ENCODE data around the gene HEATR5A. TPM values are rescaled to one million over a fixed set of nuclear protein-coding genes. Genes with fewer than 3 reads are reported as not detected.
A peak's percentile ranks its signal among the peaks of the same experiment; 100 is the strongest.

Gene HEATR5A
- total and polyA plus RNA-seq, 2 of the 13 experiments (the other 11 are each of a cell fraction or from before 2014, with no cell fraction given), result 36.4 to 105 TPM

GRCh38 chr14:31286456-31287293 is 133.7 kb downstream of the HEATR5A start (continued):
- TF ChIP-seq, protein P1, sequence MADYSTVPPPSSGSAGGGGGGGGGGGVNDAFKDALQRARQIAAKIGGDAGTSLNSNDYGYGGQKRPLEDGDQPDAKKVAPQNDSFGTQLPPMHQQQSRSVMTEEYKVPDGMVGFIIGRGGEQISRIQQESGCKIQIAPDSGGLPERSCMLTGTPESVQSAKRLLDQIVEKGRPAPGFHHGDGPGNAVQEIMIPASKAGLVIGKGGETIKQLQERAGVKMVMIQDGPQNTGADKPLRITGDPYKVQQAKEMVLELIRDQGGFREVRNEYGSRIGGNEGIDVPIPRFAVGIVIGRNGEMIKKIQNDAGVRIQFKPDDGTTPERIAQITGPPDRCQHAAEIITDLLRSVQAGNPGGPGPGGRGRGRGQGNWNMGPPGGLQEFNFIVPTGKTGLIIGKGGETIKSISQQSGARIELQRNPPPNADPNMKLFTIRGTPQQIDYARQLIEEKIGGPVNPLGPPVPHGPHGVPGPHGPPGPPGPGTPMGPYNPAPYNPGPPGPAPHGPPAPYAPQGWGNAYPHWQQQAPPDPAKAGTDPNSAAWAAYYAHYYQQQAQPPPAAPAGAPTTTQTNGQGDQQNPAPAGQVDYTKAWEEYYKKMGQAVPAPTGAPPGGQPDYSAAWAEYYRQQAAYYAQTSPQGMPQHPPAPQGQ (CRISPR knock-in tag; IDR thresholded peaks at IDR 0.05; ENCODE audit: borderline replicate concordance), result 0 out of 2 replicates have a peak, but pooled peaks have one; percentile 95
- TF ChIP-seq POGZ (CRISPR knock-in tag; IDR thresholded peaks at IDR 0.05) (peak; percentile 93), SOX5 (CRISPR knock-in tag; IDR thresholded peaks at IDR 0.05; ENCODE audit: borderline replicate concordance) (peak; percentile 71), PRMT3 (CRISPR knock-in tag; IDR thresholded peaks at IDR 0.05; ENCODE audit: borderline replicate concordance, low read depth) (peak; percentile 72; the same call in 1 of the 2 replicates), SIN3A (IDR thresholded peaks at IDR 0.05; ENCODE audit: borderline replicate concordance, low read depth, low read length) (no peak), POLR2AphosphoS5 (IDR thresholded peaks at IDR 0.05; ENCODE audit: low read depth, low read length) (no peak), ZNF12 (CRISPR knock-in tag; IDR thresholded peaks at IDR 0.05) (peak; percentile 56; the same call in 1 of the 2 replicates), ZNF614 (CRISPR knock-in tag; IDR thresholded peaks at IDR 0.05; ENCODE audit: borderline replicate concordance) (peak; percentile 81; the same call in 1 of the 2 replicates), POLR2G (IDR thresholded peaks at IDR 0.05; ENCODE audit: low read depth, low read length) (no peak), RAD21 (CRISPR knock-in tag; IDR thresholded peaks at IDR 0.05) (peak; percentile 92), ZNF569 (CRISPR knock-in tag; IDR thresholded peaks at IDR 0.05; ENCODE audit: borderline replicate concordance) (no peak), ZNF879 (CRISPR knock-in tag; IDR thresholded peaks at IDR 0.05) (peak; percentile 94; the same call in 1 of the 2 replicates), ZNF749 (CRISPR knock-in tag; IDR thresholded peaks at IDR 0.05; ENCODE audit: borderline replicate concordance) (no peak; the same call in 1 of the 2 replicates), PTBP1 (IDR thresholded peaks at IDR 0.05; ENCODE audit: low read depth, low read length, poor library complexity, severe bottlenecking) (peak; percentile 34), BHLHE40 (IDR thresholded peaks at IDR 0.05; ENCODE audit: low read length) (peak; percentile 63), ZNF773 (CRISPR knock-in tag; IDR thresholded peaks at IDR 0.05; ENCODE audit: borderline replicate concordance) (peak; percentile 28; the same call in 1 of the 2 replicates), NFRKB (IDR thresholded peaks at IDR 0.05) (no peak), ZNF460 (CRISPR knock-in tag; IDR thresholded peaks at IDR 0.05; ENCODE audit: borderline replicate concordance) (no peak)
- TF ChIP-seq, protein P2, sequence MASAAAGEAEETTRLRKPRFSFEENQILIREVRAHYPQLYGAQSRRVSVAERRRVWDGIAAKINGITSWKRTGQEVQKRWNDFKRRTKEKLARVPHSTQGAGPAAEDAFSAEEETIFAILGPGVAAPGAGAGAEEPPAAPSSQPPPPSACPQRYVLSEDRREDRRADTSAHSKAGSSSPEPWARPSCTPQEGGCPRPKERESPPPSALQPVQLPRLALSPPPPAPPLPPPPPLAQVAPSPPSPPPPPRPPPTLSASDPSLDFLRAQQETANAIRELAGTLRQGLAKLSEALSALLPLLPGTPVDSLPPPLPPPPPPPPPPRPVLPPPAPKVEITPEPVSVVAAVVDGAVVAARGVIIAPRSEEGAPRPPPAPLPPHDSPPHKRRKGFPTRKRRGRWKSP (CRISPR knock-in tag; IDR thresholded peaks at IDR 0.05), result peak; percentile 74; the same call in 1 of the 2 replicates
- TF ChIP-seq, protein P3, sequence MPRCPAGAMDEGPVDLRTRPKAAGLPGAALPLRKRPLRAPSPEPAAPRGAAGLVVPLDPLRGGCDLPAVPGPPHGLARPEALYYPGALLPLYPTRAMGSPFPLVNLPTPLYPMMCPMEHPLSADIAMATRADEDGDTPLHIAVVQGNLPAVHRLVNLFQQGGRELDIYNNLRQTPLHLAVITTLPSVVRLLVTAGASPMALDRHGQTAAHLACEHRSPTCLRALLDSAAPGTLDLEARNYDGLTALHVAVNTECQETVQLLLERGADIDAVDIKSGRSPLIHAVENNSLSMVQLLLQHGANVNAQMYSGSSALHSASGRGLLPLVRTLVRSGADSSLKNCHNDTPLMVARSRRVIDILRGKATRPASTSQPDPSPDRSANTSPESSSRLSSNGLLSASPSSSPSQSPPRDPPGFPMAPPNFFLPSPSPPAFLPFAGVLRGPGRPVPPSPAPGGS (CRISPR knock-in tag; IDR thresholded peaks at IDR 0.05), result peak; percentile 96
- TF ChIP-seq, protein P4, sequence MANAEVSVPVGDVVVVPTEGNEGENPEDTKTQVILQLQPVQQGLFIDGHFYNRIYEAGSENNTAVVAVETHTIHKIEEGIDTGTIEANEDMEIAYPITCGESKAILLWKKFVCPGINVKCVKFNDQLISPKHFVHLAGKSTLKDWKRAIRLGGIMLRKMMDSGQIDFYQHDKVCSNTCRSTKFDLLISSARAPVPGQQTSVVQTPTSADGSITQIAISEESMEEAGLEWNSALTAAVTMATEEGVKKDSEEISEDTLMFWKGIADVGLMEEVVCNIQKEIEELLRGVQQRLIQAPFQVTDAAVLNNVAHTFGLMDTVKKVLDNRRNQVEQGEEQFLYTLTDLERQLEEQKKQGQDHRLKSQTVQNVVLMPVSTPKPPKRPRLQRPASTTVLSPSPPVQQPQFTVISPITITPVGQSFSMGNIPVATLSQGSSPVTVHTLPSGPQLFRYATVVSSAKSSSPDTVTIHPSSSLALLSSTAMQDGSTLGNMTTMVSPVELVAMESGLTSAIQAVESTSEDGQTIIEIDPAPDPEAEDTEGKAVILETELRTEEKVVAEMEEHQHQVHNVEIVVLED (CRISPR knock-in tag; IDR thresholded peaks at IDR 0.05; ENCODE audit: borderline replicate concordance), result peak; percentile 56
- TF ChIP-seq, protein P5, sequence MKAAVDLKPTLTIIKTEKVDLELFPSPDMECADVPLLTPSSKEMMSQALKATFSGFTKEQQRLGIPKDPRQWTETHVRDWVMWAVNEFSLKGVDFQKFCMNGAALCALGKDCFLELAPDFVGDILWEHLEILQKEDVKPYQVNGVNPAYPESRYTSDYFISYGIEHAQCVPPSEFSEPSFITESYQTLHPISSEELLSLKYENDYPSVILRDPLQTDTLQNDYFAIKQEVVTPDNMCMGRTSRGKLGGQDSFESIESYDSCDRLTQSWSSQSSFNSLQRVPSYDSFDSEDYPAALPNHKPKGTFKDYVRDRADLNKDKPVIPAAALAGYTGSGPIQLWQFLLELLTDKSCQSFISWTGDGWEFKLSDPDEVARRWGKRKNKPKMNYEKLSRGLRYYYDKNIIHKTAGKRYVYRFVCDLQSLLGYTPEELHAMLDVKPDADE (CRISPR knock-in tag; IDR thresholded peaks at IDR 0.05), result peak; percentile 37; the same call in 1 of the 2 replicates
